ENCODE data around the gene ENDOV.

ENDOV gene

DNA sequence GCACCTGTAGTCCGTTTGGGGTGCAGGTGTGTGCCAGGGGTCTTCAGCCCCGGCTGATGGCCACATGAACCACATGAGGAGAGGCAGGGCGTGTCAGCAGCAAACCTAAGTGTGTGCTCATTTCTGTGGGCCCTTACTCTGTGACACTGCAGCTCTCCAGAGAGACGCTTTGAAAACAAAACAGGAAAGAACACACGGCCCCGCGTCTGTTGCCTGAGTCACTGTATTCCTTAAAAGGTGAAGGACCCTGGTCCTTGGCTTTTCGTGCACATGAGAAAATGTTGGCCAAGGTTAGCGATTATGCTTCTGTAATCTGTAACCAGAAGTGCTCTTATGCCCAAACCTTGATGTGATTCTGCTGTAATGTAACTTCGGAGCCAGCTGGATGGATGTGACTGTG, 22.6 kb downstream of the ENDOV start:
- no peak for DNase-seq
- Histone ChIP-seq H4K20me1 (ENCODE audit: insufficient read depth, low read length) (peaks cover 9% of the 10 kb centered on the region), H3K27me3 (ENCODE audit: insufficient read depth, low read length, poor library complexity) (no peaks in the 10 kb centered on the region)

GRCh38 chr17:80438806-80439205, 23.8 kb downstream of the ENDOV start:
- H3K27ac ChIP-seq (ENCODE audit: low read length), result no peak overlapping the region
- TF ChIP-seq, protein P1, sequence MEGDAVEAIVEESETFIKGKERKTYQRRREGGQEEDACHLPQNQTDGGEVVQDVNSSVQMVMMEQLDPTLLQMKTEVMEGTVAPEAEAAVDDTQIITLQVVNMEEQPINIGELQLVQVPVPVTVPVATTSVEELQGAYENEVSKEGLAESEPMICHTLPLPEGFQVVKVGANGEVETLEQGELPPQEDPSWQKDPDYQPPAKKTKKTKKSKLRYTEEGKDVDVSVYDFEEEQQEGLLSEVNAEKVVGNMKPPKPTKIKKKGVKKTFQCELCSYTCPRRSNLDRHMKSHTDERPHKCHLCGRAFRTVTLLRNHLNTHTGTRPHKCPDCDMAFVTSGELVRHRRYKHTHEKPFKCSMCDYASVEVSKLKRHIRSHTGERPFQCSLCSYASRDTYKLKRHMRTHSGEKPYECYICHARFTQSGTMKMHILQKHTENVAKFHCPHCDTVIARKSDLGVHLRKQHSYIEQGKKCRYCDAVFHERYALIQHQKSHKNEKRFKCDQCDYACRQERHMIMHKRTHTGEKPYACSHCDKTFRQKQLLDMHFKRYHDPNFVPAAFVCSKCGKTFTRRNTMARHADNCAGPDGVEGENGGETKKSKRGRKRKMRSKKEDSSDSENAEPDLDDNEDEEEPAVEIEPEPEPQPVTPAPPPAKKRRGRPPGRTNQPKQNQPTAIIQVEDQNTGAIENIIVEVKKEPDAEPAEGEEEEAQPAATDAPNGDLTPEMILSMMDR (IDR thresholded peaks at IDR 0.05; ENCODE audit: borderline replicate concordance, extremely low read depth, low read length, poor library complexity, severe bottlenecking), result no peak
- no peak for TF ChIP-seq EZH2 (IDR thresholded peaks at IDR 0.05; ENCODE audit: borderline replicate concordance, low read depth, low read length, severe bottlenecking)
- ATAC-seq (ENCODE audit: insufficient read depth, low read depth), result no peak
- no peaks in the 10 kb centered on the region for H3K9me3 ChIP-seq (ENCODE audit: insufficient read depth, low read length, severe bottlenecking)
- no peaks in the 10 kb centered on the region for H3K36me3 ChIP-seq (ENCODE audit: insufficient read depth, low read length)
- H3K9ac ChIP-seq (ENCODE audit: low read depth, low read length), result no peak overlapping the region
- no peak overlapping the region for H2AFZ ChIP-seq (ENCODE audit: low read depth, low read length)
- no peak overlapping the region for H3K4me2 ChIP-seq (ENCODE audit: insufficient read depth, low read length)
- H3K4me3 ChIP-seq (ENCODE audit: low read depth in 1 of 2, low read length in 2 of 2), result no peak overlapping the region
- no peak for DNase-seq
- H3K27me3 ChIP-seq (ENCODE audit: insufficient read depth, low read length, poor library complexity), result no peaks in the 10 kb centered on the region
- peaks cover 9% of the 10 kb centered on the region for H4K20me1 ChIP-seq (ENCODE audit: insufficient read depth, low read length)
- no peaks in the 10 kb centered on the region for H3K79me2 ChIP-seq (ENCODE audit: insufficient read depth, low read length)
- H3K4me1 ChIP-seq (ENCODE audit: insufficient read depth, low read length), result no peaks in the 10 kb centered on the region

More for the DNA sequence above, 22.6 kb downstream of the ENDOV start:
- ATAC-seq (ENCODE audit: insufficient read depth, low read depth), result no peak
- Histone ChIP-seq H3K9me3 (ENCODE audit: insufficient read depth, low read length, severe bottlenecking) (no peaks in the 10 kb centered on the region), H3K4me1 (ENCODE audit: insufficient read depth, low read length) (no peaks in the 10 kb centered on the region), H3K9ac (ENCODE audit: low read depth, low read length) (no peak overlapping the region), H3K79me2 (ENCODE audit: insufficient read depth, low read length) (no peaks in the 10 kb centered on the region), H3K27ac (ENCODE audit: low read length) (no peak overlapping the region), H2AFZ (ENCODE audit: low read depth, low read length) (no peak overlapping the region), H3K4me3 (ENCODE audit: low read depth in 1 of 2, low read length in 2 of 2) (no peak overlapping the region), H3K4me2 (ENCODE audit: insufficient read depth, low read length) (no peak overlapping the region), H3K36me3 (ENCODE audit: insufficient read depth, low read length) (no peaks in the 10 kb centered on the region)
- TF ChIP-seq, protein P1 (IDR thresholded peaks at IDR 0.05; ENCODE audit: borderline replicate concordance, extremely low read depth, low read length, poor library complexity, severe bottlenecking), result no peak
- no peak for TF ChIP-seq EZH2 (IDR thresholded peaks at IDR 0.05; ENCODE audit: borderline replicate concordance, low read depth, low read length, severe bottlenecking)

GRCh38 chr17:80439499-80439898, 24.5 kb downstream of the ENDOV start:
- Histone ChIP-seq H3K9me3 (ENCODE audit: insufficient read depth, low read length, severe bottlenecking) (no peaks in the 10 kb centered on the region), H2AFZ (ENCODE audit: low read depth, low read length) (no peak overlapping the region), H3K79me2 (ENCODE audit: insufficient read depth, low read length) (no peaks in the 10 kb centered on the region), H3K27me3 (ENCODE audit: insufficient read depth, low read length, poor library complexity) (no peaks in the 10 kb centered on the region), H3K4me2 (ENCODE audit: insufficient read depth, low read length) (no peak overlapping the region), H3K4me1 (ENCODE audit: insufficient read depth, low read length) (no peaks in the 10 kb centered on the region), H3K27ac (ENCODE audit: low read length) (no peak overlapping the region), H3K4me3 (ENCODE audit: low read depth in 1 of 2, low read length in 2 of 2) (no peak overlapping the region), H3K9ac (ENCODE audit: low read depth, low read length) (no peak overlapping the region), H3K36me3 (ENCODE audit: insufficient read depth, low read length) (no peaks in the 10 kb centered on the region), H4K20me1 (ENCODE audit: insufficient read depth, low read length) (peaks cover 9% of the 10 kb centered on the region)
- DNase-seq, result no peak
- no peak for ATAC-seq (ENCODE audit: insufficient read depth, low read depth)
- no peak for TF ChIP-seq EZH2 (IDR thresholded peaks at IDR 0.05; ENCODE audit: borderline replicate concordance, low read depth, low read length, severe bottlenecking)
- TF ChIP-seq, protein P1 (IDR thresholded peaks at IDR 0.05; ENCODE audit: borderline replicate concordance, extremely low read depth, low read length, poor library complexity, severe bottlenecking), result no peak

DNA sequence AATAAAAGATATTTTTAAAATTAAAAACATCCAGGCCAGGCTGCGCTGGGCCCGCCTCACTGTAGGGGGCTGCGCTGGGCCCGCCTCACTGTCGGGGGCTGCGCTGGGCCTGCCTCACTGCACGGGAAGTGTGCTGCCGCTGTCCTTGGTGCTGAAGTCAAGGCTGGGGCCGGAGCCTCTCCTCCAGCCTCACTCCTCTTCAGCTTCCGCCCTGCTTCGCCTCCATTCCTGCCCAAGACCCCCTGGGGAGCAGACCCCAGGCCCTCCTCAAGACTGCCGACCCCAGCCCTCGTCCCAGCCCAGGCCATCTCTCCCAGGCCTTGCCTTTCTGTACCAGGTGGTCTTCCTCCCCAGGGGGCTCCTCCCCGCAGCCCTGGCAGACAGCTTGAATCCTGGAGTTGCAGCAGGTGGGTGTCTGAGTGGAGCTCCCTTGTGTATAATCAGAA, 26.2 kb downstream of the ENDOV start:
- no peak for TF ChIP-seq EZH2 (IDR thresholded peaks at IDR 0.05; ENCODE audit: borderline replicate concordance, low read depth, low read length, severe bottlenecking)
- TF ChIP-seq, protein P1 (IDR thresholded peaks at IDR 0.05; ENCODE audit: borderline replicate concordance, extremely low read depth, low read length, poor library complexity, severe bottlenecking), result peak; percentile 44
- peak; percentile 100 for ATAC-seq (ENCODE audit: insufficient read depth, low read depth)
- Histone ChIP-seq H3K79me2 (ENCODE audit: insufficient read depth, low read length) (no peaks in the 10 kb centered on the region), H3K9ac (ENCODE audit: low read depth, low read length) (no peak overlapping the region), H3K27me3 (ENCODE audit: insufficient read depth, low read length, poor library complexity) (no peaks in the 10 kb centered on the region), H3K36me3 (ENCODE audit: insufficient read depth, low read length) (no peaks in the 10 kb centered on the region), H3K4me1 (ENCODE audit: insufficient read depth, low read length) (no peaks in the 10 kb centered on the region), H3K27ac (ENCODE audit: low read length) (no peak overlapping the region), H3K4me3 (ENCODE audit: low read depth in 1 of 2, low read length in 2 of 2) (no peak overlapping the region), H3K9me3 (ENCODE audit: insufficient read depth, low read length, severe bottlenecking) (no peaks in the 10 kb centered on the region), H4K20me1 (ENCODE audit: insufficient read depth, low read length) (peaks cover 9% of the 10 kb centered on the region), H2AFZ (ENCODE audit: low read depth, low read length) (no peak overlapping the region), H3K4me2 (ENCODE audit: insufficient read depth, low read length) (no peak overlapping the region)
- DNase-seq, result peak; percentile 85

All from DND-41 (cell line).